LNCaP clone FGC (cell line): Measurements from ENCODE around the gene TMEM61.

Experiments used
- DNase-seq: peaks from one replicate; pipeline ENCODE4 v3.0.0-alpha.2; 2011; ENCODE audit warnings: low read depth
- H3K4me3 ChIP-seq: 2 replicates; pipeline ENCODE4 v1.5.1; 2011; ENCODE audit warnings: mild to moderate bottlenecking, low read depth, low read length, control low read depth
- CTCF ChIP-seq: IDR thresholded peaks from 2 replicates; pipeline ENCODE4 v1.5.1; 2012; ENCODE audit warnings: mild to moderate bottlenecking; ENCODE audit not compliant: control insufficient read depth, insufficient read depth; ENCODE audit errors: extremely low read depth

TMEM61 gene

GRCh38 chr1:55037733-55038551 lies 57.5 kb downstream of the TMEM61 start:
- DNase-seq = no peak
- H3K4me3 ChIP-seq = no peak overlapping the region
- no peak for TF ChIP-seq CTCF

- no peak for DNase-seq
- TF ChIP-seq CTCF = no peak
- H3K4me3 ChIP-seq = no peak overlapping the region
Observed at GRCh38 chr1:55038552-55038838, 58.1 kb downstream of the TMEM61 start.

GRCh38 chr1:55038974-55039341 lies 58.5 kb downstream of the TMEM61 start:
- no peak for DNase-seq
- TF ChIP-seq CTCF = no peak
- H3K4me3 ChIP-seq = no peak overlapping the region

- DNase-seq = no peak
- no peak within 1 kb of the TSS for H3K4me3 ChIP-seq
- TF ChIP-seq CTCF = no peak
Observed at GRCh38 chr1:55039342-55040082, 59.1 kb downstream of the TMEM61 start, which contains the start of gene PCSK9. PCSK9 (plus strand) TSS chr1:55039548; CDS start chr1:55039838, 290 bp downstream.

GRCh38 chr1:55040083-55040932 lies 59.9 kb downstream of the TMEM61 start:
- no peak for DNase-seq
- no peak for TF ChIP-seq CTCF
- no peak overlapping the region for H3K4me3 ChIP-seq

- DNase-seq = no peak
- no peak for TF ChIP-seq CTCF
- H3K4me3 ChIP-seq = no peak overlapping the region
Observed at GRCh38 chr1:55040933-55041494, 60.6 kb downstream of the TMEM61 start.
